Prostate gland (tissue), 2 donors: ENCODE measurements around the gene CMTM8. TPM values are rescaled to one million over a fixed set of nuclear protein-coding genes. Genes with fewer than 3 reads are reported as not detected.
A peak's percentile ranks its signal among the peaks of the same experiment; 100 is the strongest.

ENCODE experiments used
- DNase-seq: peaks from one replicate; pipeline ENCODE4 v3.0.0-alpha.2; 2019; ENCODE audit warnings: low spot score
- H3K27ac ChIP-seq, 2 donors: fragments of 200-600 bp; sonication (generic); 2 replicates each; pipeline ENCODE4 v1.5.1; 2017 to 2019
- H3K27me3 ChIP-seq: fragments of 200-600 bp; sonication (generic); replicated peaks from 2 replicates; pipeline ENCODE4 v1.5.1; 2019; ENCODE audit not compliant: insufficient read depth
- H3K36me3 ChIP-seq, 2 donors: fragments of 200-600 bp; sonication (generic); 1 replicate in 1 of 2; 2 replicates in 1 of 2; pipeline versions ENCODE4 v1.5.1 to v1.8.1; 2017 to 2019
- H3K4me1 ChIP-seq: fragments of 200-600 bp; sonication (generic); replicated peaks from 2 replicates; pipeline ENCODE4 v1.5.1; 2019
- H3K4me3 ChIP-seq, 2 donors: fragments of 200-600 bp; sonication (generic); 2 replicates each; pipeline ENCODE4 v1.5.1; 2017 to 2019
- H3K9me3 ChIP-seq: fragments of 200-600 bp; sonication (generic); 2 replicates; pipeline ENCODE4 v1.5.1; 2017
- POLR2A ChIP-seq: fragments of 450-650 bp; IDR thresholded peaks from one replicate; pipeline ENCODE4 v1.6.1; 2016; ENCODE audit warnings: antibody characterized with exemption, mild to moderate bottlenecking
- POLR2AphosphoS5 ChIP-seq: sonication (generic); formaldehyde crosslinking; IDR thresholded peaks from one replicate; pipeline ENCODE4 v1.6.1; 2017; ENCODE audit warnings: antibody characterized with exemption
- WGBS: methylation state at CpG from one replicate; pipeline ENCODE4 v1.1.5; 2018; 5-methylcytosine and 5-hydroxymethylcytosine counted together
- intact Hi-C: fragments of 100-400 bp; cut with DNase I; formaldehyde crosslinking; loops from one replicate; pipeline ENCODE4 v1.14.2; 2022
- total RNA-seq, 2 donors: library from RNA; depleted of rRNA; stranded (reverse); fragments of >200 nt; gene quantifications; one replicate each; pipeline ENCODE4 v1.1.0, GENCODE V29; 2016
- TF ChIP-seq, protein P1 (sequence below), 4 experiments: fragments of 200-600 bp in 2 of 4; fragments of 450-650 bp in 2 of 4; sonication (generic) in 2 of 4; IDR thresholded peaks; 1 replicate in 3 of 4; 2 replicates in 1 of 4; pipeline ENCODE4 v1.5.1; 2016 to 2019; ENCODE audit warnings: antibody characterized with exemption in 4 of 4, mild to moderate bottlenecking in 2 of 4, moderate library complexity in 2 of 4

CMTM8 gene
- total RNA-seq, 2 donors from 2014 or later: 28.8 to 30.3 TPM

DNA sequence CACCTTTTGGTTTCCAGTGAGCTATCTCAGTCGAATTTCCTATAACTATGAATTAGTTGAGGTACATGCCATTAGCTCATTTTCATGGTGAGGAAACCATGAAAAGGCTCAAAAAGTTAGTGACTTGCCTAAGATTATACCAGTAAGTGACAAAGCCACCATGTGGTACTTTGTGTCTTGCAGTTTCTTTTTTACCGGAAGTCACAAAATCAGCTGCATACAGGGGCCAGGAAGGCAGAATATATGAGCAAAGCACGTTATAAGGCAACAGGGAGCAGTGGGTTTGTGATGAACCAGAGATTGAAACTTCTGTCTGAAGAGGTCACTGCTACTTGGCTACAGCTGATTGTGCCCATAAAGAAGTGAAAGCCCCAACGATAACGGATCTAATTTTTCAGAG is 50.3 kb downstream of the CMTM8 start:
- intact Hi-C loops: no loop called here
- Histone ChIP-seq H3K4me3 (no peak overlapping the region), H3K9me3 (no peaks in the 10 kb centered on the region), H3K4me1 (no peaks in the 10 kb centered on the region), H3K27me3 (no peaks in the 10 kb centered on the region), H3K36me3 (no peaks in the 10 kb centered on the region), H3K27ac (no peak overlapping the region)
- WGBS: 89% methylated on average over 5 of the region's 5 CpGs
- DNase-seq: no peak
- TF ChIP-seq POLR2AphosphoS5 (no peak), POLR2A (no peak)
- TF ChIP-seq, protein P1, sequence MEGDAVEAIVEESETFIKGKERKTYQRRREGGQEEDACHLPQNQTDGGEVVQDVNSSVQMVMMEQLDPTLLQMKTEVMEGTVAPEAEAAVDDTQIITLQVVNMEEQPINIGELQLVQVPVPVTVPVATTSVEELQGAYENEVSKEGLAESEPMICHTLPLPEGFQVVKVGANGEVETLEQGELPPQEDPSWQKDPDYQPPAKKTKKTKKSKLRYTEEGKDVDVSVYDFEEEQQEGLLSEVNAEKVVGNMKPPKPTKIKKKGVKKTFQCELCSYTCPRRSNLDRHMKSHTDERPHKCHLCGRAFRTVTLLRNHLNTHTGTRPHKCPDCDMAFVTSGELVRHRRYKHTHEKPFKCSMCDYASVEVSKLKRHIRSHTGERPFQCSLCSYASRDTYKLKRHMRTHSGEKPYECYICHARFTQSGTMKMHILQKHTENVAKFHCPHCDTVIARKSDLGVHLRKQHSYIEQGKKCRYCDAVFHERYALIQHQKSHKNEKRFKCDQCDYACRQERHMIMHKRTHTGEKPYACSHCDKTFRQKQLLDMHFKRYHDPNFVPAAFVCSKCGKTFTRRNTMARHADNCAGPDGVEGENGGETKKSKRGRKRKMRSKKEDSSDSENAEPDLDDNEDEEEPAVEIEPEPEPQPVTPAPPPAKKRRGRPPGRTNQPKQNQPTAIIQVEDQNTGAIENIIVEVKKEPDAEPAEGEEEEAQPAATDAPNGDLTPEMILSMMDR (IDR thresholded peaks at IDR 0.05): no peak

DNA sequence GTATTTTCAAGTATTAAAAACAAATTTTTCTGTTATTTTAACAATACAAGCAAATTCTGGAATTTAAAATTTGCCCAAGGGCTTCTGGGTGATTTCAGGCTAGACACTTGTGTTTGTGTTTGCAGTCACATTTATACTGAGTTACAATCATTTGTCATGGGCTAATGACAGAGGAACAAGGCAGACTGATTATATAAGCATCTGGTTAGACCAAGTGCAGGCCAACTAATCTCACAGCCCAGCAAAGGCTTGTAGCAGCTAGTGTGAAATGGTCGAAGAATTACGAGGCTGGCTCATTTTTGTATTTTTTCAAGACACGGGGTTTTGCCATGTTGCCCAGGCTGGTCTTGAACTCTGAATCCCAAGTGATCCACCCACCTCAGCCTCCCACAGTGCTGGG is 52.1 kb downstream of the CMTM8 start:
- no peak for DNase-seq
- intact Hi-C loops: no loop called here
- TF ChIP-seq POLR2A: no peak
- TF ChIP-seq, protein P1 (IDR thresholded peaks at IDR 0.05): no peak
- H3K27me3 ChIP-seq: no peaks in the 10 kb centered on the region
- no peaks in the 10 kb centered on the region for H3K36me3 ChIP-seq
- no peaks in the 10 kb centered on the region for H3K4me1 ChIP-seq
- 50% methylated on average over 3 of the region's 3 CpGs for WGBS
- no peaks in the 10 kb centered on the region for H3K9me3 ChIP-seq
- no peak overlapping the region for H3K27ac ChIP-seq
- H3K4me3 ChIP-seq: no peak overlapping the region

DNA sequence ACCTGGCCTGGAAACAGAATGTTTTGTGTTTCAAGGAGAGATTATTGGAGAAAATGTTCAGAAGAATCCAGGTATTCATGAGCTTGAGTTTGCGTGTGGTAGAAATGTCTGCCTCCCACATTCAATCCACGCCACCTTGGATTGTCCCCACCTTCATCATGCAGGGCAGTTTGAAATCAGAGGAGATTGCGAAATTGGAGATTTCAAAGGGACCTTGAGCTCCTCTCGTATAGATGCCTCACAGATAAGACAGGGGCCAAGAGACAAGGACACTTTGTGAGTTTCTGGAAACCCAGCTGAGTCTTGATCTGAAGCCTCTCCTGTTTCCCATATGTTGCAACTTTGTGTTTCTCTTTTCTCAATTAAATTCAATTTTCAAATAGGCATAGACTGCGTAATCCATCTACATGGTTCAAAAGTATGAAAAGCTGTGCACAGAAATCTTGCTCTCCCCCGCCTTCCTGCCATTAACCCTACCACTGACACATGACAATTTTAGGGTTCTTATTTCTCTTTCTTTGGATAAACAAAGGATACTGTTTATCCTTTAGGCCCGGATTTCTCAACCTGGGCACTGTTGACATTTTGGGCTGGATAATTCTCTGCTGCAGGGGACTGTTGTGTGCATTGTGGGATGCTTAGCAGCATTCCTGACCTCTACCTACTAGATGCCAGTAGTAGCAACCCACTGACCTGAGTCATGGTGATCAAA is 53.8 kb downstream of the CMTM8 start:
- no peaks in the 10 kb centered on the region for H3K4me1 ChIP-seq
- DNase-seq: peak; percentile 36
- WGBS: 67% methylated on average over 7 of the region's 7 CpGs
- TF ChIP-seq, protein P1 (IDR thresholded peaks at IDR 0.05): no peak
- no peak for TF ChIP-seq POLR2A
- TF ChIP-seq POLR2AphosphoS5: peak; percentile 44
- intact Hi-C loops: no loop called here
- H3K27ac ChIP-seq: no peak overlapping the region
- H3K4me3 ChIP-seq: no peak overlapping the region
- H3K9me3 ChIP-seq: no peaks in the 10 kb centered on the region
- no peaks in the 10 kb centered on the region for H3K27me3 ChIP-seq
- no peaks in the 10 kb centered on the region for H3K36me3 ChIP-seq

DNA sequence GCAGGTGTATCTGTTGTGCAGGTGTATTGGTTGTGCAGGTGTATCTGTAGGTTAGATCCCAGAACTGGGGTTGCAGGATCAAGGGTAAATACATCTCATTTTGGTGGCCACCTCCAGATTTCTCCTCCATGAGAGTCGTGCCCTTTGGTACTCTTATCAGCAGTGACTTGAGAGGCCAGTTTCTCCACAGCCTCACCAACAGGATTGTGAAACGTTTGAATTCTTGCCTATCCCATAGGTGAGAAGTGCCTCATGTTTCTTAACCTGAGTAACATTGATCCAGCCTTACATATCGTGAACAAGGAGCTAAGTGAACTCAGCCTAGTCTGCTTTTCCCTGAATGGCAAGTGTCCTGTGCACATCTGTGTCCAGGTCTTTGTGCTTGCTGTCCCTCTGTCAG is 55.4 kb downstream of the CMTM8 start:
- no peaks in the 10 kb centered on the region for H3K27me3 ChIP-seq
- DNase-seq: no peak
- no peak overlapping the region for H3K27ac ChIP-seq
- H3K4me1 ChIP-seq: no peaks in the 10 kb centered on the region
- no peaks in the 10 kb centered on the region for H3K9me3 ChIP-seq
- no peak for TF ChIP-seq POLR2AphosphoS5
- no peaks in the 10 kb centered on the region for H3K36me3 ChIP-seq
- intact Hi-C loops: no loop called here
- H3K4me3 ChIP-seq: no peak overlapping the region
- WGBS: 94% methylated on average over 3 of the region's 3 CpGs

DNA sequence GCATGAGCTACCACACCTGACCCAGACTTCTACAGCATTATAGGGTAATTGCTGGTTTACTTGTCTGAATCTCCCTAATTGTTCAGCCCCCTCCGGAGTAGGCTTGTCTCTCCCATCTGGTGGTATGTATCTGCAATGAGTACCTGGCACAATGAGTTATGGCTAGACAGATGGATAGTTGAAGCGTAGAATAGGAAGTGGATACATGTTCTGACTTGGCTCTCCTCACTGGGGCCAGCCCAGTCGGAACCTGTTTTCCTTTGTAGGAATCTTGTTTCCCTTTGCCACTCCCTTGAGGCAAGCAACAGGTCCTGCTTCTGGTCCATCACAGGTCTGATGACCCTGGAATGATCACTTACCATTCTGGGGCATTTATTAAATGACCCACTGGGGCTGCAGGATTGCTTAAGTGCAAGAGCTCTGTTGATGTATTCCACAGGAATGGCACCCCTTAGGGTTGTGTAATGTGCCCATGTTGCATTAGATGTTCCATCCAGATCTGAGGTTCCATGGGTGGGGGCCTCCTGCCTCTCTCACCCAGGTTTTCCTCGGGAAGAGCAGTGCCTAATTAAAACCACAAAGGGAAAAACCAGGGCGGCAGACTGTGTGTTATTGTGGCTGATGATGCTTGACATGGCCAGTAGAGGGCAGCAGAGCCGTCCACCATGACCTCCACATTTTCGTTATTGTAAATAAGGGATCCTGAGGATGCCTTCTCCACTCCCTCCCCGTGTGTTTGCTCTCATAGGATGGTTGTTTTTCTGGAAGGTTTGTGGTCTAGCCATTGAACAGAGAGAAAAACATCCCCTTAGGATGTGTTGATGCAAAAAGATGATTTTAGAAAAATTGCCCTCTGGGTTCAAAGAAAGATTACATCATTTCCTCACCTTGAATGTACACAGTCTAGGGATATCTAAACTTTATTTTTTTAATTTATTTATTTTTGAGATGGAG is 58.0 kb downstream of the CMTM8 start:
- Histone ChIP-seq H3K36me3 (no peaks in the 10 kb centered on the region), H3K27me3 (no peaks in the 10 kb centered on the region), H3K9me3 (no peaks in the 10 kb centered on the region), H3K4me3 (no peak overlapping the region), H3K27ac (no peak overlapping the region), H3K4me1 (no peaks in the 10 kb centered on the region)
- peak; percentile 40 for DNase-seq
- intact Hi-C loops: loop anchor here (5.0 kb wide), 2 partner anchors 46 to 161 kb away; no protein-coding TSS in a partner anchor
- WGBS: 13% methylated on average over 8 of the region's 8 CpGs
- TF ChIP-seq, protein P1 (IDR thresholded peaks at IDR 0.05): peak; percentile 71 to 80 (median 78)
- no peak for TF ChIP-seq POLR2A
